GM19438 (cell line): Measurements from ENCODE around the gene TCAIM.
"Not testable (repeated sequence)": the region's sequence is repeated elsewhere in the genome, so short reads cannot be mapped to it uniquely, and the experiment has no call there.

ENCODE experiments used
- ATAC-seq: cut with Tn5 transposase; IDR thresholded peaks from one replicate; pipeline ENCODE4 v1.9.1; 2021; ENCODE audit warnings: low read depth; ENCODE audit not compliant: unreplicated experiment

Gene TCAIM

DNA sequence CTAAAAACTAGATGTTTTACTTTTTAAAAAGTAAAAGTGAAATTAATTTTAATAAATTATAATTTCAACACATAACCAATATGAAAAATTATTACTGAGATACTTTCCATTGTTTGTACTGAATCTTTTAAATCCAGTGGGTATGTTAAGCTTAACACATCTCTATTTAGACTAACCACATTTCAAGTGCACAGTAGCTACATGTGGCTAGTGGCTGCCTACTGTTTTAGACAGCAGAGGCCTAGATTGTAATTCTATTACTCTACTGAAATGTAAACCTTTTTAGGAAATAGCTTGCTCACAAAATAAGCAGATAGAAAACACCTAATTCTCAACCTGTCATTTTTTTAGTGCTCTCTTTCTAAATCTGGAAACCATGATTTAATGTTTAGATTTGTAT is 4.9 kb downstream of the TCAIM start:
- no peak for ATAC-seq

DNA sequence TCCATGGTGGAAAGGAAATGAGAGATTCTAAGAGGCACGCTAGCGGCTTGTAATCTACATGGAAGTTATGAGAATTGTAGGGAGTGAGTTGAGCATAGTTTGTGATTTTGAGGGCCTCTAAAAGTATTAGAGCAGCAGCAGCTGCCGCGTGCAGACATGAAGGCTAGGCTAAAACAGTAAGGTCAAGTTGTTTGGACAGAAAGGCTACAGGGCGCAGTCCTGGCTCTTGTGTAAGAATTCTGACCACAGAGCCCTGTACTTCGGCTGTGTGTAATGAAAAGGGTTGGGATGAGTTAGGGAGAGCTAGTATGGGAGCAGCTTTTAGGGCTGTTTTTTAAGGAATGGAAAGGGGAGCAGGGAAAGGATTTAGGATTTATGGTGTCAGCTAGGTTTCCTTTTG is 8.0 kb downstream of the TCAIM start:
- ATAC-seq, result not testable (repeated sequence)

GRCh38 chr3:44348993-44349392 is 10.4 kb downstream of the TCAIM start:
- ATAC-seq, result no peak

DNA sequence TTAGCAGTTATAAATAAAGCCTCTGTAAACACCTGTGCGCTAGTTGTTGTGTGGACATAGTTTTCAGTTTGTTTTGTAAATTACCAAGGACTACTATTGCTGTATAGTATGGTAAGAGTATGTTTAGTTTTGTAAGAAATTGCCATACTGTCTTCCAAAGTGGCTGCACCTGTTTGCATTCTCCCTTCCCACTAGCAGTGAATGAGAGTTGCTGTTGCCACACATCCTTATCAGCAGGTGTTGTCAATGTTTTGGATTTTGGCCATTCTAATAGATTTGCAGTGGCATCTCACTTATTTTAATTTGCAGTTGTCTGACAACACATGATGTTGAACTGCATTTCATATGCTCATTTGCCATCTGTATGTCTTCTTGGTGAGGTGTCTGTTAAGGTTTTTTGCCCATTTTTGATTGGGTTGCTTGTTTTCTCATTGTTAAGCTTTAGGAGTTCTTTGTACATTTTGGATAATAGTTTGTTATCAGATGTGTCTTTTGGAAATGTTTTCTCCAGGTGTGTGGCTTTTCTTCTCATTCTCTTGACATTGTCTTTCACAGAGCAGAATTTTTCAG is 14.9 kb downstream of the TCAIM start:
- no peak for ATAC-seq

- no peak for ATAC-seq
Measured at GRCh38 chr3:44355362-44356033, 16.9 kb downstream of the TCAIM start.

GRCh38 chr3:44359146-44359751 is 20.7 kb downstream of the TCAIM start:
- no peak for ATAC-seq

DNA sequence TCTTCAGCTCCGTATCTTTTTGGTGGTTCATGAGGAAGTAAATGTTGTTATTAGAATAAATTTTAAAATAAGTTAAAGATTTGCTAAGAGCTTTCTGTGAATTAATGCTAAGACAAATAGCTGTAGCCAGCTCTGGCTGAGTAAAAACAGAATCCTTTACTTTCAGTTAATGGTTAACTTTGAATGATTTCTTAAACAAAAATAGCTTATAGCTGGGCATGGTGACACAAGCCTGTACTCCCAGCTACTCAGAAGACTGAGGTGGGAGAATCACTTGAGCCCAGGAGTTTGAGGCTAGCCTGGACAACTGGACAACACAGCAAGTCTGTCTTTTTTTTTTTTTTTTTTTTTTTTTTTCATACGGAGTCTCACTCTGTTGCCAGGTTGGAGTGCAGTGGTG is 25.0 kb downstream of the TCAIM start:
- peak; percentile 64 for ATAC-seq

DNA sequence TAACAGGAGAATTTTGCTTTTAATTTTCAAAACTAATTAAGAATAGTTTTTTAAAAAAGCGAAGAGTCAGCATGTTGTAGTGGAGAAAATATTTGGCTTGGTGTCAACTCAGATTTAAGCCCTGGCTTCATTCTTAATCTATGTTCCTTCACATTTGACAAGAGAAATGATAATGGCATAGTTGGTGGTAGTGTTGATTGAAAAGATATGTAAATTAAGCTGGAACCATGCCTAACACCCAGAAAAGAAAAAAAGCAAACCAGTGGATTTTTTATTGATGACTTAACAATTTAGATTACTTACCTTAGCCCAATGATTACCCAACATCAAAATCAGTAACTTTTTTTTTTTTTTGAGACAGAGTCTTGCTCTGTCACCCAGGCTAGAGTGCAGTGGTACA is 27.4 kb downstream of the TCAIM start:
- ATAC-seq, result no peak

DNA sequence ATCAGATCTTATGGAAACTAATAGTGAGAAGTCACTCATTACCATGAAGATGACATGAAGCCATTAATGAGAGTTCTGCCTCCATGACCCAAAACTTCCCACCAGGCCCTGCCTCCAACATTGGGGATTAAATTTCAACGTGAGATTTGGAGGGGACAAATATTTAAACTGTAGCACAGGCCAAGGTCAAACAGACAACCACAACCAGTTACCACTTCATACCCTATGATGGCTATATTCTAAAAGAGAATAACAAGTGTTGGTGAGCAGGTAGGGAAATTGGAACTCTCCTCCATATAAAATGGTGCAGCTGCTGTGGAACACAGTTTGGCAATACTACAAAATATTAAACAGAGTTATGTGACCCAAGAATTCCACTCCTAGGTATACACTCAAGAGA is 36.9 kb downstream of the TCAIM start:
- ATAC-seq, result no peak

DNA sequence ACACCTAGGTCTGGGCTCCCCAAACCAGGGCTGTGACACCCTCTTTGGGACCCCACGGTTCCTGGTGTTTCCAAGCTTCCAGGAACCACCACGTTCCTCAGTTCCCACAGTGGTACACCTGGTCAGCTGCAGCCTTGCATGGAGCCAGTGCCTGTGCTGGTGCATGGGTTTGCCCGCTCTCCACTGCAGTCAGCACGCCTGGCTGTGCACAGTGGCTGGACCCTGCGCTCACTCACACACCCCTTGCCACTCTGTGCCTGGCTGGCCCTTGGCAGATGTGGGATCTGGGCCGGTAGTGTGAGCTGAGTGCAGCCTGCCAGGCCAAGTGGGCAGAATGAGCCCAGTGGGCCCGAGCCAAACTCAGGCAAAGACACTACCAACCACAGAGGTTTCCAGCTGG is 48.8 kb downstream of the TCAIM start:
- ATAC-seq, result no peak

DNA sequence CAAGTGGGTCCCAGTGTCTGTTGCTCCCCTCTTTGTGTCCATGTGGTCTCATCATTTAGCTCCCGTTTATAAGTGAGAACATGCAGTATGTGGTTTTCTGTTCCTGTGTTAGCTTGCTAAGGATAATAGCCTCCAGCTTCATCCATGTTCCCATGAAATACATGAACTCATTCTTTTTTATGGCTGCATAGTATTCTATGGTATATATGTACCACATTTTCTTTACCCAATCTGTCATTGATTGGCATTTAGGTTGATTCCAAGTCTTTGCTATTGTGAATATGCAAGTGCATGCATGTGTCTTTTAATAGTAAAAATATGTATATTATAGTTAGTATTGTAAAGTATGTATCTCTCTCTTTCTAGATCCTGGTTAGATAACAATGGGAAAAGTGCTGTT is 53.9 kb downstream of the TCAIM start:
- no peak for ATAC-seq

DNA sequence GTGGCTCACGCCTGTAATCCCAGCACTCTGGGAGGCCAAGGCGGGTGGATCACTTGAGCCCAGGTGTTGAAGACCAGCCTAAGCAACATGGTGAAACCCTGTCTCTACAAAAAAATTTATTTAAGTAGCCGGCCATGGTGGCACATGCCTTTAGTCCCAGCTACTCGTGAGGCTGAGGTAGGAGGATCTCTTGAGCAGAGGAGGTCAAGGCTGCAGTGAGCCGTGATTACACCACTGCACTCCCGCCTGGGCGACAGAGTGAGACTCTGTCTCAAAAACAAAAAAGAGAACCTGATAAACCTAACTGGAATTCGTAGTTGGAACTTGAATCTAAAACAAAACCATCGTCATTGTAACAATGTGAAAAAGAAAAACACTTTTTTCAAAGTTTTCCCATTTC is 57.1 kb downstream of the TCAIM start:
- no peak for ATAC-seq

DNA sequence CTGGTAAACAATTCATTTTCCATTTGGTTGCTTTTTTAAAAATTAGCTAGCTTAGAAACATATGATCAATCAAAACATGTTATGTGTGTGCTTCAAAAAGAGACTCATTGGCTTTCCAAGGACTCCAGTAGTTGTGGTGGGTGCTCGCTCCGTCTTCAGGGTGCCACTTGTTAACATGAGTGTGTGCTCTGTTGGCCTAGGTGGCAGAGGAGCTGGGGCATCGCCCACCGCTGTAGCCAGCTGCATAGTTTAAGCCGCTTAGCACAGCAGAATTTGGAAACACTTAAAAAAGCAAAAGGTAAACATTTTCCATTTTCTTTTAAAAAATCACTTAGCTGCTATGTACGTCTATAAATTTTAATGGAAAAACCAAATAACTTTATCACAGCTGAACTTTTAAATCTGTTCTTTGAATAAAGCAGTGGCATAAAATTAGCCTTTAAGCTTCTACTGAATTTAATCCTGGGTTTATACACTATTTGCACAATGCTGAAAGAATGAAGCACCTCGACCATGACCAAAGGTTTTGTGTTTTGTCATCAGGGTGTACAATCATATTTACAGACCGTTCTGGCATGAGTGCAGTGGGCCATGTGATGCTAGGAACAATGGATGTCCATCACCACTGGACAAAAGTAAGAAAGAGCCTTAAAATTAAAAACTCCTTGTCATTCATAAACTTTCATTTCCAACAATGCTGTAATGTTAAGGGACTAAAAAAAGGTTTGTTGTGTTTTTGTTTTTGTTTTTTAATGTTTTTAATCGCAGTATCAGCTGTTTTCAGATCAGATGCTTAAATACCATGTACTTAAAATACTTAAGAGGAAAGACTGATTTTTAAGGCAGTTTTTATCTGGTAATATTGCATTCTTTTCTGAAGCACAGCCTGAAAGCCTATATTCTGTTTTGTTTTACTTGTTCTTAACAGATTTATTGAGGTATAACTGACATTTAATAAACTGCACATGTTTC is 57.9 kb downstream of the TCAIM start:
- no peak for ATAC-seq

DNA sequence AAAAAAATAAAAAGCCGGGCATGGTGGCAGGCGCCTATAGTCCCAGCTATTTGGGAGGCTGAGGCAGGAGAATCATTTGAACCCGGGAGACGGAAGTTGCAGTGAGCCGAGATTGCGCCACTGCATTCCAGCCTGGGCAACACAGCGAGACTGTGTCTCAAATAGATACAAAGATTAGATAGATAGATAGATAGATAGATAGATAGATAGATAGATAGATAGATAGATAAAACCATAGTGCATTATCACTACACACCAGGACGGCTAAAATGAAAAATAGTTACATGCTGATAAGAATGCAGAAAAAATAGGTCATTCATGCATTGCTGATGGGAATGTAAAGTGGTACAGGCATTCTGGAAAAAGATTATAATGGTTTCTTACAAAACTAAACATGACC is 59.7 kb downstream of the TCAIM start:
- ATAC-seq, result not testable (repeated sequence)

DNA sequence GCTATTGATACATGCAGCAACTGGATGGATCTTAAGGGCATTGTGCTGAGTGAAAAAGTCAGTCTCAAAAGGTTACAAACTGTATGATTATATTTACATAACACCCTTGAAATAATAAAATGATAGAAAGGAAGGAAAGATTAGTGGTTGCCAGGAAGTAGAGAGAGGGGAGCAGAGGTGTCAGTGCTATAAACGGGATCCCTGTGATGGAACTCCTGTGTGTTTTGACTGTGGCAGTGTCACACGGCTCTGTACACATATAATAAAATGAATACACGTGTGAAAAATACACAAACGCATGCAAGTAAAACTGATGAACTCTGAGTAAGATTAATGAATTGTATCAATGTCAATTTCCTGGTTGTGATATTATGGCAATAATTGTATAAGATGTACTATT is 60.3 kb downstream of the TCAIM start:
- ATAC-seq, result no peak

DNA sequence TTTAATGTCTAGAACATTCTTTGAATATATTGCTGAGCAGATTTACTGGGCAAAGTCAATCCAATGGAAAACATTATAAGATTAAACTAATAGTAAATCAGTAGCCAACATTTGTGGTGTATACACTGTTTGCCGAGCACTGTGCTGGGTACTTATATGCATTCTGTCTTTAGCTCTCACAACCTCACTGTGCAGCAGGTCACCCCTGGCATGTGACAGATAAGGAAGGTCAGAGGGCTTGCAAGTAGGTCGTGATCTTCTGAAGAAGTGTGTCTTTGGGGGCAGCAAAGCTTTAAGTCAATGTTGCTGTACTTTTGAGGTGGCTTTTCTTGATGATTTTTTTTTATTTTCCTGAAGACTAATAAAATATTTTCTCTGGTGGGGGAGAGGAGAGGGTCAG is 62.2 kb downstream of the TCAIM start:
- ATAC-seq, result no peak

- ATAC-seq, result no peak
Measured at GRCh38 chr3:44402548-44402947, 64.0 kb downstream of the TCAIM start.

DNA sequence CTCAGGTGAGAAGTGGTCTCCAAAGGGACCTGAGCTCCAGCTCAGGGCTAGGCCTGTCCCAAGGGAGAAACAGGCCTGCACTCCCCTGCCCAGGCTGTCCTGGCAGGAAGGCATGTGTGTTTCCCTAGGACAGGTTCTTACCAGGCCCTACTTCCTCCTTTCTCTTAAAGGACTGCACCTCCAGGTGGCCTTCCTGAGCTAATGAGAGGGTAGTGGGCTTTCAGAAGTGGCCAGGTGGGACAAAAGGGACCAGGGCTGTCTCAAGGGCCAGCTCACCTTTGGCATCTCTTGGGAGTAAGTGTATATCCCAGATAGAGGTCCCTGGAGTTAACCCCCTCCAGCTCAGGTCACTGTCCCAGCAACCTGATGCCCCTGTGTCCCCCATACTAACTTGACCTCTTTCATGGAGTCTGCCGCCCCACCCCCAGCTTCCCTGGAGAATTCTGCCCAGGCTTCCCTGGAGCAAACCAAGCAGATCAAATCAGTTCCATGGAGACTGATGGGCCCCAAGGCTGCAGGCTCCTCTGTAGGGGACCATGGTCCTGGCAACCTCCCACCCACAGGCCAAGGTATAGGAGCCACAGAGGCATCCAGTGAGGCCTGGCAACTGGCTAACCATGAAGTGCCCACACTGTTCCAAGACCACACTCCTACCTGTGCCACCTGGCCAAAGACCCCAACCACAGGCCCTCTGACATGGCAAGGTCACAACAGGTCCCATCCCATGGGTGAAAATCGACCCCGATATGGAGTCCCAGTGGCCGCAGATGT is 71.3 kb downstream of the TCAIM start:
- ATAC-seq, result no peak

DNA sequence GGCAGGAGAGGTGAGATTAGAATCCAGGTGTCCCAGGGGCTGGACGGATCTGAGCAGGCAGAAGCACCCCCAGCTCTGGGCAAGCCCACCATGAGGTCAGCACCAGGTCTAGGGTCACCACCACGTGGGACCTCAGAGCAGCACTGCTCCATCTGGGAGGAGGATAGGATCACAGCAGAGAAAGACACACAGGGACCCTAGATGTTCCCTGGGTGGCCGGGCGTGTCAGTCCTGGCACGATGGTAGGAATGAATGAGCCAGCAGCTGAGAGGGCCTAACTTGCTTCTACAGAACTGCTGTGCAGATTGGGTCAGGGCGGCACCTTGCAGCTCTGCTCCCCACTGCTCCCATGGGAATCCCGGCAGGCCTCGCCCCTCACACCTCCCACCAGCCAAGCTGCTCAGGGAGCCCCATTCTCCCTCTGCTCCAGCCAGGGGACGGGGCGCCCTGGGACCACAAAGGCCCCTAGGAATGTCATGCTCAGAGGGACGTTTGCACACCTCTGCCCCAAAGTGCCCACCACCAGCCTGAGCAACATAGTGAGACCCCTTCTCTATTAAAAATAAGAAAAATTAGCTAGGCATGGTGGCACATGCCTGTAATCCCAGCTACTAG is 72.6 kb downstream of the TCAIM start:
- no peak for ATAC-seq

GRCh38 chr3:44412365-44412764 is 73.8 kb downstream of the TCAIM start:
- no peak for ATAC-seq
